AG09319 (cell line): Measurements from ENCODE around the gene CIAO3.
"Not testable (repeated sequence)": the region's sequence is repeated elsewhere in the genome, so short reads cannot be mapped to it uniquely, and the experiment has no call there.

Source experiments
- DNase-seq: peaks from one replicate; pipeline ENCODE4 v3.0.0-alpha.2; 2010; ENCODE audit warnings: low read depth; ENCODE audit errors: extremely low read depth
- TF ChIP-seq, protein P1 (sequence below): IDR thresholded peaks from 2 replicates; pipeline ENCODE4 v1.5.1; 2011; ENCODE audit warnings: low read depth, mild to moderate bottlenecking, inconsistent platforms, low read length, moderate library complexity

CIAO3 gene

DNA sequence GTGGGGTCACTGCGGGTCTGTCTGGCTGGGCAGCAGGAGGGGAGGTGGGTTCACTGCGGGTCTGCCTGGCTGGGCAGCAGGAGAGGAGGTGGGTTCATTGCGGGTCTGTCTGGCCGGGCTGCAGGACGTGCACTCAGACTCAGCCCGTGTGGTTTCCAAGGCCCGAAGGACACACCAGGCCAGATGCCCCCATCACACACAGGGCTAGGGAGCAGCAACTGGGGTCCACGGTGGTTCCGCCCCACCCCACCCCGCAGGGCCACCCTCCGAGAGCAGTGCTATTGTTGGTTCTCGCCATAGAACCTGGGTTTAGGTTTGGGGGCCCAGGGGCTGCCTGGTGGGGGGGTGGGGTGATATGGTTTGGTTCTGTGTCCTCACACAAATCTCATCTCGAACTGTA lies 5.8 kb upstream of the CIAO3 start:
- TF ChIP-seq, protein P1, sequence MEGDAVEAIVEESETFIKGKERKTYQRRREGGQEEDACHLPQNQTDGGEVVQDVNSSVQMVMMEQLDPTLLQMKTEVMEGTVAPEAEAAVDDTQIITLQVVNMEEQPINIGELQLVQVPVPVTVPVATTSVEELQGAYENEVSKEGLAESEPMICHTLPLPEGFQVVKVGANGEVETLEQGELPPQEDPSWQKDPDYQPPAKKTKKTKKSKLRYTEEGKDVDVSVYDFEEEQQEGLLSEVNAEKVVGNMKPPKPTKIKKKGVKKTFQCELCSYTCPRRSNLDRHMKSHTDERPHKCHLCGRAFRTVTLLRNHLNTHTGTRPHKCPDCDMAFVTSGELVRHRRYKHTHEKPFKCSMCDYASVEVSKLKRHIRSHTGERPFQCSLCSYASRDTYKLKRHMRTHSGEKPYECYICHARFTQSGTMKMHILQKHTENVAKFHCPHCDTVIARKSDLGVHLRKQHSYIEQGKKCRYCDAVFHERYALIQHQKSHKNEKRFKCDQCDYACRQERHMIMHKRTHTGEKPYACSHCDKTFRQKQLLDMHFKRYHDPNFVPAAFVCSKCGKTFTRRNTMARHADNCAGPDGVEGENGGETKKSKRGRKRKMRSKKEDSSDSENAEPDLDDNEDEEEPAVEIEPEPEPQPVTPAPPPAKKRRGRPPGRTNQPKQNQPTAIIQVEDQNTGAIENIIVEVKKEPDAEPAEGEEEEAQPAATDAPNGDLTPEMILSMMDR = no peak

DNA sequence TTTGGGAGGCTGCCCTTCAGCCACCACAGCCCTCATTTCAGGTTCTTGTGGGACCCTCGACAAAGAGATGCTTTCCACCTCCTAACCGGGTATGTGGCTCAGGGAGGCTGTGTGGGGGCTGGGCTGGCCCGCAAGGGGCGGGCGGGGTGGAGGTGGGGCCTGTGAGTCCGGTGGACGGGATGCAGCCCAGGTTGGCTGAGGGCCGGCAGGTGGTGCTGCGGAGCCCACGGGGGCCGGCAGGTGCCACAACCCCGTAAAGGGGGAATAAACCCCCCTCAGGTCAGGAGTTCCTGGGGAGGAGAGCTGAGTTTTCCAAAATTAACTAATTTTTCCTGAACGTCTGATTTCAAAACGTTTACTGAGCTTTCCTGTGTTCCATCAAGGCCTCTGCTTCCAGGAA lies 4.9 kb upstream of the CIAO3 start:
- TF ChIP-seq, protein P1 = peak; percentile 7
- DNase-seq = no peak

More for the DNA sequence above, 5.8 kb upstream of the CIAO3 start:
- DNase-seq = no peak

DNA sequence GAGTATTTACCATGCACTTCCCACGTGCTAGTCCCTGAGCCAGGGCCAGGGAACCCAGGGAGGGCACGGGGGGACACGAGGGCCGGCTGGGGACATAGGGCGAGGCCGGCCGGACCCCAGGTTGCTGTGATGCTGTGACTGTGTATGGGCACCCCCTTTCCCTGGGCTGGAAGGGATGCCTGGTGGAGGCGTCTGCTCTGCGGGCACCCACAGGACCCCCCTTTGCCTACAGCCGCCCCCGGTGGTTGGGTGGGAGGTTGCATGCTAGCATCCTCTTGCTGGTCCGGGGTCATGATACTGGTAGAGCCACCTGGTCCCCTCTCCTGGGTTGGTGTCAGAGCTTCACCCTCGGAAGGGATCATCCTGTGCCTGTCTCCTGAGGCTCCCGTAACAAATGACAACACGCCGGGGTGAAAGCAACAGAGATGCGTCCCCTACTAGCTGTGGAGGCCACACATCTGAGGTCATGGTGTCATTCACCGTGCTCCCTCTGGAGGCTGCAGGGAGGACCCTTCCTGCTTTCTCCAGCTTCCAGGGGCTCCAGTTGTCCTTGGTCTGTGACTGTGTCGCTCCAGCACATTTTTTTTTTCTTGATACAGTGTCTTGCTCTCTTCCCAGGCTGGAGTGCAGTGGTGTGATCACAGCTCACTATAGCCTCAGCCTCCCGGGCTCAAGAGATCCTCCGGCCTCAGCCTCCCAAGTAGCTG lies 3.1 kb upstream of the CIAO3 start:
- DNase-seq = no peak
- TF ChIP-seq, protein P1 = no peak; the same call in 1 of the 2 replicates

DNA sequence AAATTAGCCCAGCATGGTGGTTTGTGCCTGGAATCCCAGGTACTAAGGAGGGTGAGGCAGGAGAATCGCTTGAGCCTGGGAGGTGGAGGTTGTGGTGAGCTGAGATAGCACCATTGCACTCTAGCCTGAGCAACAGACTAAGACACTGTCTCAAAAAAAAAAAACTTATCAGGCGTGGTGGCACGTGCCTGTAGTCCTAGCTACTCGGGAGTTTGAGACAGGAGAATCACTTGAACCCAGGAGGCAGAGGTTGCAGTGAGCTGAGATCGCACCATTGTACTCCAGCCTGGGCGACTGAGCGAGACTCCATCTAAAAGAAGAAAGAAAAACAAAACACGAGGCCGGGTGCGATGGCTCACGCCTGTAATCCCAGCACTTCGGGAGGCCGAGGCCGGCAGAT lies 2.1 kb upstream of the CIAO3 start:
- DNase-seq = not testable (repeated sequence)

DNA sequence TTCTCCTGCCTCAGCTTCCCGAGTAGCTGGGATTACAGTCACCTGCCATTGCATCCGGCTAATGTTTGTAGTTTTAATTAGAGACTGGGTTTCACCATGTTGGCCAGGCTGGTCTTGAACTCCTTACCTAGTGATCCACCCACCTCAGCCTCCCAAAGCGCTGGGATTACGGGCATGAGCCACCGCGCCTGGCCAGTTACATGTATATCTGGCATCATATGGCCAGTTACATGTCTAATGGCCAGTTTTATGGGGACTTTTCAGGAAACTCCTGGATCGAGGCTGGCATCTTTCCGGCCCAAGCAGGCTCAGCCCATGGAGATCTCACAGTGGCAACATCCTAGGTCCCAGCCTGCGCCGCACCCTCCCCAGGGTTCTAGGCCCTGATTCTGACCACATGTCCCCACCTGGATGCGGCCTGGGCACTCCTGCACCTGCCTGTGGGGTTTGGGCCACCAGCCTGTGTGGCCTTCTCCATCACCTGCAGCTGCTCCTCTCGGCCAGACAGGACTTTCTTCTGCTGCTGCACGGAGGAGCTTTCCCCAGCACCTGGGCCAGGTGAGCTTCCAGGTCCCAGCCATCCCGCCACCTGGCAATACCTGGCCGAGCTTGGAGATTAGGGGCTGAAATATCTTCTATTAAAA lies 1.3 kb upstream of the CIAO3 start:
- no peak for DNase-seq

DNA sequence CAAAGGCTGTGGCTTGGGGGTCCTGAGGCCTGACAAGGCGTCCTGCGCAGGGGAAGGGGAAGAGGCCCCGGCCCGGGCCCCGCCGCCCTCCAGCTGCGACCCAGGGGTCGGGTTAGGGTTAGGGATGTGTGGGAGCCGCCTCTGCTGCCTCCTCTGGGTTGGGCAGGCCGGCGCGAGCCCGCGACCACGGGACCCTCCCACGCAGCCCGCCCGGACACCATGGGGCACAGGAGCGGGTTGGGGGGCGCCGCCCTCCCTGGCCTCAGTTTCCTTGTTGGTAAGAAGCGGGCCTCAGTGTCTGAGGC lies 386 bp downstream of the CIAO3 start:
- TF ChIP-seq, protein P1 = no peak
- no peak for DNase-seq

More for the DNA sequence above, 1.3 kb upstream of the CIAO3 start:
- TF ChIP-seq, protein P1 = no peak

DNA sequence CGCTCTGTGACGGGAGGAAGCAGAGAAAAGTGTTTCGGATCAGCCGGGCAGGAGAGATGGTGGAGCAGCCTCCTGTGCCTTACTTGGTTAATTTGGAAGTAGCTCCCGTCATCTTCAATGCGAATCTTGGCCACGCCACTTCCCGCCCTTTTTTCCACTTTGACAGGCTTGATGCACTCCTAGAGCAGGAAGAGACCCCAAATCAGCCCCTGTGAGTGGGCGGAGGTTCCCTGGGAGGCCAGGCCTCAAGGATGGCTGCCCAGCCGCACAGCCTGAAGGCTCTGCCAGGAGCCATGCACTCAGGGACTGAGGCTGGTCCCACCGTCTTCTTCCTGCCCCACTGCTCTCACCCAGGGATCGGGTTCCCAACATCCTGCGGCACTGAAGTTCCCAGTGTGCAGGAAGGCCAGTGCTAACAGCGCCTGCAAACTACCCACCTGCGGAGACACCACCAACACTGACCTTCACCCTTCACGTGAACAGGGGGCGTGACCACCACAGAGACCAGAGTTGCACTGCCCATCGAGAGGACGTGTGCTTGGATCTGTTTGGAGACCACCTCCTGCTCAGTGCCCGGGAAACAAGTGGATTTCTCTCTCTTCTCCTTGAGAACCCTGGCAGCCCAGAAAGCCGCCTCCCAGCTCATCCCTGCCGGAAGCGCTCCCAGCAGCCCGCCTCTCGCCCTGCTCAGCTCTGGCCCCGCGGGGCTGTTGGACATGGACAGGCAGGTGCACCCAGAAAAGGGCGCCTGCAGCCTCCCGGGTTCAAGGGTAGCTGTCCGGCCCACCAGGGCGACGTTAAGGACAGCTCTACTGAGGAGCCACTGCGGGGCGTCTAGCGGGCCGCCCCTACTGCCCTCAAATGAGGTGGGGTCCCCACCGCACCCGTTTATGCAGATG lies 988 bp downstream of the CIAO3 start:
- no peak for DNase-seq

More for the DNA sequence above, 988 bp downstream of the CIAO3 start:
- TF ChIP-seq, protein P1 = no peak
